Lower lobe of right lung (tissue), 2 donors: ENCODE data around the gene PAQR4. TPM values are rescaled to one million over a fixed set of nuclear protein-coding genes. Genes with fewer than 3 reads are reported as not detected.

Experiments
- ATAC-seq, 2 donors: fragments of 200-7000 bp; cut with Tn5 transposase; one replicate each; pipeline ENCODE4 v1.9.1; 2020 to 2022; ENCODE audit warnings: mild to moderate bottlenecking in 2 of 2, moderate library complexity in 2 of 2
- DNase-seq: peaks from one replicate; pipeline ENCODE4 v3.0.0-alpha.2; 2020
- H3K27ac ChIP-seq: fragments of 200-600 bp; one replicate; pipeline ENCODE4 v1.8.0; 2022
- H3K27me3 ChIP-seq: fragments of 200-600 bp; one replicate; pipeline ENCODE4 v1.8.0; 2022; ENCODE audit warnings: low read depth
- H3K36me3 ChIP-seq: fragments of 200-600 bp; one replicate; pipeline ENCODE4 v1.8.0; 2022; ENCODE audit warnings: mild to moderate bottlenecking
- H3K4me1 ChIP-seq: fragments of 200-600 bp; one replicate; pipeline ENCODE4 v1.8.0; 2022
- H3K4me3 ChIP-seq: fragments of 200-600 bp; one replicate; pipeline ENCODE4 v1.8.0; 2022; ENCODE audit warnings: mild to moderate bottlenecking
- H3K9me3 ChIP-seq: fragments of 200-600 bp; one replicate; pipeline ENCODE4 v1.8.0; 2022
- CTCF ChIP-seq: fragments of 200-600 bp; IDR thresholded peaks from one replicate; pipeline ENCODE4 v1.8.0; 2022; ENCODE audit warnings: antibody characterized with exemption, mild to moderate bottlenecking
- intact Hi-C: fragments of 100-400 bp; cut with DNase I; formaldehyde crosslinking; loops from one replicate; pipeline ENCODE4 v1.11.0; 2022
- total RNA-seq: library from RNA; stranded (reverse); fragmentation: NEBNext Ultra II Directional; extraction: Animal tissue kit (Norgen Biotek cat#: 25700); gene quantifications from one replicate; pipeline ENCODE4 v1.2.1, GENCODE V29; 2021
- donor health status: DM: no; HTN: yes; CAD: no; lungs with severe emphysema.

Gene PAQR4
- total RNA-seq, 1 donor from 2014 or later: 10.8 TPM

DNA sequence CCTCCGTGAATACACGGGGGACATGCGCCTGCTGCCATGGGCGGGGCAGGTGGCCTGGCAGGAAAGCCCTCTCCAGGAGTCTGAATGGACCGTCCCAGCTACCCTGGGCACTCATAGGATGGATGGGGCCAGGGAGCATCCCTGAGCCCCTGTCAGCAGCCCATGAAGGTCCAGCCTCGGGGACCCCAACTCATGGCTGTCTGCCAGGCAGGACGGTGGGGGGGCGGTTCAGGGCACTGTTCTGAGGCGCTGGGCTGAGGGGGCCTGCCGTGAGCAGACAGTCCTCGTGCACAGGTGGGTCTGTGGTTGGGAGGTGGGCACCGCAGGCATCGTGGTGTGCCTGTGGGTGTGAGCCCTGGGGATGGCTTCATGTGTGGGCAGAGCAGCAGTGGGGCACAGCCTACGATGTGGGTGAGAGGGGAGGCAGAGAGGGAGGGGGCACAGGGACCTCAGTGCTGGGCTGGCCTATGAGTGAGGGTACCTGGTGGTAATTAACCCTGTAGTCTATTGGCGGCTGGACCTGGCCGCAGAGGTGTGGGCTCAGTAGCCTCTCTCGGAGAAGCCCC lies 17.6 kb downstream of the PAQR4 start:
- Histone ChIP-seq H3K4me3 (no peak overlapping the region), H3K9me3 (no peaks in the 10 kb centered on the region), H3K27me3 (peaks cover 9% of the 10 kb centered on the region), H3K36me3 (no peaks in the 10 kb centered on the region), H3K27ac (no peak overlapping the region), H3K4me1 (peaks cover 11% of the 10 kb centered on the region)
- TF ChIP-seq CTCF: no peak
- no peak for DNase-seq
- intact Hi-C loops: no loop called here
- no peak for ATAC-seq

- Histone ChIP-seq H3K27ac (no peak overlapping the region), H3K9me3 (no peaks in the 10 kb centered on the region), H3K36me3 (no peaks in the 10 kb centered on the region), H3K27me3 (peaks cover 9% of the 10 kb centered on the region), H3K4me1 (peaks cover 11% of the 10 kb centered on the region), H3K4me3 (no peak overlapping the region)
- no peak for TF ChIP-seq CTCF
- no peak for DNase-seq
- intact Hi-C loops: no loop called here
- ATAC-seq: no peak
These were observed 18.1 kb downstream of the PAQR4 start for GRCh38 chr16:2987286-2987685.

- DNase-seq: no peak
- no peak for TF ChIP-seq CTCF
- intact Hi-C loops: no loop called here
- ATAC-seq: no peak
- Histone ChIP-seq H3K27ac (no peak overlapping the region), H3K4me3 (no peak overlapping the region), H3K36me3 (no peaks in the 10 kb centered on the region), H3K4me1 (peaks cover 11% of the 10 kb centered on the region), H3K9me3 (no peaks in the 10 kb centered on the region), H3K27me3 (peaks cover 9% of the 10 kb centered on the region)
These were observed 18.7 kb downstream of the PAQR4 start for GRCh38 chr16:2987833-2988232.

- TF ChIP-seq CTCF: no peak
- H3K27ac ChIP-seq: no peak overlapping the region
- no peak overlapping the region for H3K4me3 ChIP-seq
- H3K9me3 ChIP-seq: no peaks in the 10 kb centered on the region
- DNase-seq (no peak), ATAC-seq (no peak)
- H3K4me1 ChIP-seq: peaks cover 6% of the 10 kb centered on the region
- intact Hi-C loops: no loop called here
- no peaks in the 10 kb centered on the region for H3K36me3 ChIP-seq
- H3K27me3 ChIP-seq: peaks cover 9% of the 10 kb centered on the region
These were observed 19.5 kb downstream of the PAQR4 start for GRCh38 chr16:2988590-2989099.

GRCh38 chr16:2990891-2991290 lies 21.7 kb downstream of the PAQR4 start:
- DNase-seq (no peak), ATAC-seq (no peak)
- Histone ChIP-seq H3K4me1 (no peaks in the 10 kb centered on the region), H3K4me3 (no peak overlapping the region), H3K9me3 (no peaks in the 10 kb centered on the region), H3K36me3 (no peaks in the 10 kb centered on the region), H3K27ac (no peak overlapping the region), H3K27me3 (peaks cover 9% of the 10 kb centered on the region)
- no peak for TF ChIP-seq CTCF
- intact Hi-C loops: no loop called here
